Measurements from ENCODE around the gene ITPKA. TPM values are rescaled to one million over a fixed set of nuclear protein-coding genes. Genes with fewer than 3 reads are reported as not detected.
A peak's percentile ranks its signal among the peaks of the same experiment; 100 is the strongest.

The ITPKA gene
- total RNA-seq, 1 donor from 2014 or later = 4.7 TPM

DNA sequence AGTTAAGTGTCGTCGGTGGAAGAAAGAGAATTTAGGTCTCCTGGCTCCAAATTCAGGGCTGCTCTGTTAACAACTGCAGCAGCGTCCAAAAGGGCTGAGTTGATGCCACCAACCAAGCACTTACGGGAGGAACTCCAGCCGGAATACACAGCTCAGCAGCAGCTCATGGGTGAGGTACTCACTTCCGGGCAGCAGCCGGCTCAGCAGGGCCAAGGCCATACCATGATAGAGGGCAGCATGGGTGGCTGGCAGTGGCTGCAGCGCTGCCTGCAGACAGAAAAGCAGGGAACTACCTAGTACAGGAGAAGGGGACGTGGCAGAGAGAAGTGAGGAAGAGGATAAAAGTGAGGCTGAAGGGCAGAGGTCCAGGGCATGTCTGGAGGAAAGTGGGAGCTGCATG, 27.9 kb downstream of the ITPKA start:
- DNase-seq (ENCODE audit: low spot score) = no peak
- peaks cover 25% of the 10 kb centered on the region for H3K36me3 Mint-ChIP-seq (ENCODE audit: low read depth)
- H3K4me3 Mint-ChIP-seq (ENCODE audit: low read depth) = no peak overlapping the region
- H3K4me1 Mint-ChIP-seq (ENCODE audit: low read depth) = no peaks in the 10 kb centered on the region
- no peak overlapping the region for H3K27ac Mint-ChIP-seq
- no peaks in the 10 kb centered on the region for H3K9me3 Mint-ChIP-seq
- no peaks in the 10 kb centered on the region for H3K27me3 Mint-ChIP-seq (ENCODE audit: low read depth)
- intact Hi-C loops (cut with micrococcal nuclease) = no loop called here

DNA sequence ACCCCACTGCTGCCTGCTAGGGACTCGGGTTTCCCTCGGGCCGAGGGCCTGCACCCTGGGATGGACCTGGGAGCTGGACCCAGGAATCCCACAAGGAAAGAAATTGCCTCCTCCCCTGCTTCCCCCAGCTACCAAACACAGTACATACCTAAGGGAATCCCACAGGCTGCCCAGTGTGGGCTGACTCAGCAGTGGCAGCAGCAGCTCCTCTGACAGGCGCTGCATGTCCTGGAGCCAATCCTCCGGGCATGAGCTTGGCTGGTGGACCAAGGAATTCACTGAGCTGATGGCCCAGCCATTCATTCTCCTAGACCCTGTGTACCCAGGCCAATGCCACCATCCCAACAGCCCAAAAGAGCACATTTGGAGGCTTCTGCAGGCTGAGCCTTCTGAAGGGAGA, 29.4 kb downstream of the ITPKA start:
- no peaks in the 10 kb centered on the region for H3K27me3 Mint-ChIP-seq (ENCODE audit: low read depth)
- H3K36me3 Mint-ChIP-seq (ENCODE audit: low read depth) = peaks cover 28% of the 10 kb centered on the region
- intact Hi-C loops (cut with micrococcal nuclease) = no loop called here
- no peaks in the 10 kb centered on the region for H3K9me3 Mint-ChIP-seq
- H3K4me1 Mint-ChIP-seq (ENCODE audit: low read depth) = no peaks in the 10 kb centered on the region
- H3K27ac Mint-ChIP-seq = no peak overlapping the region
- H3K4me3 Mint-ChIP-seq (ENCODE audit: low read depth) = no peak overlapping the region
- DNase-seq (ENCODE audit: low spot score) = no peak

GRCh38 chr15:41530363-41530956, 36.8 kb downstream of the ITPKA start:
- no peaks in the 10 kb centered on the region for H3K4me1 Mint-ChIP-seq (ENCODE audit: low read depth)
- H3K27me3 Mint-ChIP-seq (ENCODE audit: low read depth) = no peaks in the 10 kb centered on the region
- DNase-seq (ENCODE audit: low spot score) = no peak
- H3K36me3 Mint-ChIP-seq (ENCODE audit: low read depth) = peaks cover 49% of the 10 kb centered on the region
- no peak overlapping the region for H3K4me3 Mint-ChIP-seq (ENCODE audit: low read depth)
- H3K27ac Mint-ChIP-seq = no peak overlapping the region
- intact Hi-C loops (cut with micrococcal nuclease) = no loop called here
- H3K9me3 Mint-ChIP-seq = no peaks in the 10 kb centered on the region

GRCh38 chr15:41535544-41535943, 41.9 kb downstream of the ITPKA start:
- Mint-ChIP-seq H3K36me3 (ENCODE audit: low read depth) (peaks cover 39% of the 10 kb centered on the region), H3K27ac (no peak overlapping the region), H3K4me3 (ENCODE audit: low read depth) (no peak overlapping the region), H3K27me3 (ENCODE audit: low read depth) (no peaks in the 10 kb centered on the region), H3K9me3 (no peaks in the 10 kb centered on the region), H3K4me1 (ENCODE audit: low read depth) (peaks cover 16% of the 10 kb centered on the region)
- no peak for DNase-seq (ENCODE audit: low spot score)
- intact Hi-C loops (cut with micrococcal nuclease) = no loop called here

DNA sequence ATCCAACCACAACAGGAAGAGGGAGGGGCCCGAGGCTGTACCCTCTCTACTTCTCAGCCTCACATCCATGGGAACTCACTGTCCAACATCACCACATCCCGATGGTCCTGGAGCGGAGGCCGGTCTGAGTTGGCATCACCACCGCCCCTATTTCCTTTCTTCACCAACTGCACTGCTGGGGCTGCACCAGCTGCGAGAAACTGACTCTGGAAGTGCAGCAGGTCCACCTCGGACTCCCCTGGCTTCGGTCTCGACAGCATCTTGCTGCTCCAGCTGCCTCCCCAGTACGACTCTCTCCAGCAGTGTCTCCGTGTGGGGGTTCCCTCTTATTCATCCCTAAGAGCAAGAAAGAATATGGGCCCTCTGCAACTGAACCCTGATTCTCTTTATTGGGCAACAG, 43.2 kb downstream of the ITPKA start:
- Mint-ChIP-seq H3K36me3 (ENCODE audit: low read depth) (peaks cover 32% of the 10 kb centered on the region), H3K4me3 (ENCODE audit: low read depth) (no peak overlapping the region), H3K27ac (no peak overlapping the region)

DNA sequence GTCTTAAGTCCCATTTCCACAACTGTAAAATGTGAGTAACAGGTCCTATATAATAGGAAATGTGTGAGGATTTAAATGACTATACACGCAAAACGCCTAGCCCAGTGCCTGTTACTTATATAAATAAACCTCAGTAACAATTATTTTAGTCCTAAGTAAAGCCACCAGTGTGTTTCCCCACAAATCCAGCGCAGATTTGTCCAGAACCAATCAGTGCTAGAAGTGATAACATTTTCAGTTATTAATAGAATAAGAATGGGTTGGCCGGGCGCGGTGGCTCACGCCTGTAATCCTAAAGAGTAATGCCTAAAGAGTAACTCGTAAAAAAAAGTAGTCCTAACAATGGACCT, 49.8 kb downstream of the ITPKA start:
- Mint-ChIP-seq H3K36me3 (ENCODE audit: low read depth) (peaks cover 2% of the 10 kb centered on the region), H3K27ac (peak overlapping the region; percentile 85), H3K9me3 (no peaks in the 10 kb centered on the region), H3K4me1 (ENCODE audit: low read depth) (peaks cover 16% of the 10 kb centered on the region), H3K4me3 (ENCODE audit: low read depth) (peak overlapping the region; percentile 97), H3K27me3 (ENCODE audit: low read depth) (no peaks in the 10 kb centered on the region)
- no peak for DNase-seq (ENCODE audit: low spot score)
- intact Hi-C loops (cut with micrococcal nuclease) = no loop called here

More for the DNA sequence above, 43.2 kb downstream of the ITPKA start:
- Mint-ChIP-seq H3K9me3 (no peaks in the 10 kb centered on the region), H3K4me1 (ENCODE audit: low read depth) (peaks cover 18% of the 10 kb centered on the region), H3K27me3 (ENCODE audit: low read depth) (no peaks in the 10 kb centered on the region)
- intact Hi-C loops (cut with micrococcal nuclease) = no loop called here
- DNase-seq (ENCODE audit: low spot score) = no peak

DNA sequence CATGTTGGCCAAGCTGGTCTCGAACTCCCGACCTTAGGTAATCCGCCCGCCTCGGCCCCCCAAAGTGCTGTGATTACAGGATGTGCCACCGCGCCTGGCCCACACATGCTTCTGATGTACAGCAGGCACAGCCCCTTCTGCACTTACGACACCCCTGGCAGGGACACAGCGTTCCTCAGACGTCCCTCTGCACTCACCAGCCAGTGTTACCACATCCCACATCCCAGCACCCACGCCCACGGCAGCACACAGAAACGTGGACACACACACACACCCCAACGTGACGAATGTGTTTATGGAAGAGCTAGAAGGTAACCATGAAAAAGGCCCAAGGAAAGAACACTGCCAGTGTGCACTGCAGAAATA, 51.0 kb downstream of the ITPKA start:
- Mint-ChIP-seq H3K4me1 (ENCODE audit: low read depth) (peaks cover 13% of the 10 kb centered on the region), H3K27ac (peak overlapping the region; percentile 42), H3K36me3 (ENCODE audit: low read depth) (no peaks in the 10 kb centered on the region), H3K9me3 (no peaks in the 10 kb centered on the region), H3K27me3 (ENCODE audit: low read depth) (no peaks in the 10 kb centered on the region), H3K4me3 (ENCODE audit: low read depth) (peak overlapping the region; percentile 97)
- no peak for DNase-seq (ENCODE audit: low spot score)
- intact Hi-C loops (cut with micrococcal nuclease) = loop anchor here (1.0 to 2.0 kb wide), 2 partner anchors 14 to 32 kb away; partner anchors contain the start of gene LTK

DNA sequence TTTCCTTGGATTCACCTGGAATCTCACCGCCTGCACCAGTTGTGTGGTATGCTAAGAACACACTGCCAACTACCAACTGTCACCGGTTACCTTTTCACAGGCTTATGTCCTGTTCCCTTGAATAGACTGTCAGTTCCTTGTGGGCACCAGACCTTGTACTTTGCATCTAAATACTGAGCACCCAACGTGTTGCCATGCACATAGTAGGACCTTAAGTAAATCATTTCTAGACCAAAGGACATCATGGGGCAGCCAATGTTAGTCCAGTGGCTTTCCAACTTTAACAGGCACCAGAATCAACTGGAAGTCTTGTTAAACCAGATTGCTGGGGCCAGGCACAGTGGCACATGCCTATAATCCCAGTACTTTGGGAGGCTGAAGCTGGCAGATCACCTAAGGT, 51.5 kb downstream of the ITPKA start:
- Mint-ChIP-seq H3K27ac (no peak overlapping the region), H3K36me3 (ENCODE audit: low read depth) (no peaks in the 10 kb centered on the region), H3K27me3 (ENCODE audit: low read depth) (no peaks in the 10 kb centered on the region), H3K9me3 (no peaks in the 10 kb centered on the region), H3K4me1 (ENCODE audit: low read depth) (peaks cover 13% of the 10 kb centered on the region), H3K4me3 (ENCODE audit: low read depth) (peak overlapping the region; percentile 97)
- no peak for DNase-seq (ENCODE audit: low spot score)
- intact Hi-C loops (cut with micrococcal nuclease) = loop anchor here (2.0 kb wide), 1 partner anchor 32 kb away; the partner anchor contains the start of gene LTK

DNA sequence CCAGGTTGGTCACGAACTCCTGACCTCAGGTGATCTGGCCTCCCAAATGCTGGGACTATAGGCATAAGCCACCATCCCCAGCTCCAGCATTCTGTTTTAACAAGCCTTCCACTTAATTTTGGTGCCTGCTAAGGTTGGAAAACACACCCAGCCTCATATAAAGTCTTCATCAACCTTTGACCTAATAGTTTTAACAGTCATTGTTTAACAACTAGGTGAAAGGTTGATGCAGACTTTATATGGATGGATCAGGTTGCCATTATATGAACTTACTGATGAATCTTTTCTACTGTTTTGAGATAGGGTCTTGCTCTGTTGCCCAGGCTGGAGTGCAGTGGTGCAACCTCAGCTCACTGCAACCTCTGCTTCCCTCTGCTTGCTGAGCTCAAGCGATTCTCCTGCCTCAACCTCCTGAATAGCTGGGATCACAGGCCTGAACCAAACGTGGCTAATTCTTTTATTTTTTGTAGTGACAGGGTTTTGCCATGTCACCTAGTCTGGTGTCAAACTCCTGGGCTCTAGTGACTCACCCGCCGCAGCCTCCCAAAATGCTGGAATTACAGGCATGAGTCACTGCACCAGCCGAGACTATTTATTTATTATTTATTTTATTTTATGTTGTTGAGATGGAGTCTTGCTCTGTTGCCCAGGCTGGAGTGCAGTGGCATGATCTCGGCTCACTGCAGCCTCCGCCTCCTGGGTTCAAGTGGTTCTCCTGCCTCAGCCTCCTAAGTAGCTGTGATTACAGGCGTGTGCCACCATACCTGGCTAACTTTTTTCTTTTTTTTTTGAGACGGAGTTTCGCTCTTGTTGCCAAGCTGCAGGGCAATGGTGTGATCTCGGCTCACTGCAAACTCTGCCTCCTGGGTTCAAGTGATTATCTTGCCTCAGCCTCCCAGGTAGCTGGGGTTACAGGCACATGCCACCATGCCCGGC, 53.4 kb downstream of the ITPKA start:
- H3K4me3 Mint-ChIP-seq (ENCODE audit: low read depth) = no peak overlapping the region
- H3K27me3 Mint-ChIP-seq (ENCODE audit: low read depth) = no peaks in the 10 kb centered on the region
- no peak overlapping the region for H3K27ac Mint-ChIP-seq
- no peaks in the 10 kb centered on the region for H3K36me3 Mint-ChIP-seq (ENCODE audit: low read depth)
- H3K9me3 Mint-ChIP-seq = no peaks in the 10 kb centered on the region
- DNase-seq (ENCODE audit: low spot score) = no peak
- H3K4me1 Mint-ChIP-seq (ENCODE audit: low read depth) = peaks cover 11% of the 10 kb centered on the region
- intact Hi-C loops (cut with micrococcal nuclease) = no loop called here

- Mint-ChIP-seq H3K36me3 (ENCODE audit: low read depth) (no peaks in the 10 kb centered on the region), H3K4me3 (ENCODE audit: low read depth) (no peak overlapping the region), H3K27me3 (ENCODE audit: low read depth) (peaks cover 8% of the 10 kb centered on the region), H3K27ac (no peak overlapping the region), H3K9me3 (no peaks in the 10 kb centered on the region), H3K4me1 (ENCODE audit: low read depth) (peaks cover 5% of the 10 kb centered on the region)
- intact Hi-C loops (cut with micrococcal nuclease) = no loop called here
- no peak for DNase-seq (ENCODE audit: low spot score)
Measured at GRCh38 chr15:41550066-41550775, 56.5 kb downstream of the ITPKA start.

Other genes with a start within 250 kb of the ITPKA start
- 13.7 and 16.1 TPM in 2 replicates for gene OIP5, start 161.3 kb upstream of the ITPKA start, total RNA-seq
- 139 and 154 TPM in 2 replicates for gene NUSAP1, start 161.0 kb upstream of the ITPKA start, total RNA-seq
- gene NDUFAF1, start 91.4 kb upstream of the ITPKA start, total RNA-seq = 27.3 and 27.6 TPM in 2 replicates
- gene RTF1, start 76.8 kb upstream of the ITPKA start, total RNA-seq = 40.1 and 40.7 TPM in 2 replicates
- gene LTK, start 20.0 kb downstream of the ITPKA start, total RNA-seq = 0.18 and 0.25 TPM in 2 replicates
- 60.1 and 66.6 TPM in 2 replicates for gene RPAP1, start 50.4 kb downstream of the ITPKA start, total RNA-seq
- gene TYRO3, start 65.3 kb downstream of the ITPKA start, total RNA-seq = 4.0 and 6.8 TPM in 2 replicates
- 37.7 and 38.2 TPM in 2 replicates for gene MGA, start 166.5 kb downstream of the ITPKA start, total RNA-seq

All from activated T-helper 2 cell treated with anti-CD3 and anti-CD28 coated beads, Interferon-gamma antibody, Interleukin-2, Interleukin-4, amounts not matched to agents 10 μg/mL and 5 μg/mL and 100 μg/mL, durations not matched to agents 14 hours and 24 hours and 36 hours (primary cell).